Upper lobe of right lung (tissue), 1 donor: ENCODE measurements around the gene ADAMTSL4. TPM values are rescaled to one million over a fixed set of nuclear protein-coding genes. Genes with fewer than 3 reads are reported as not detected.

Source experiments
- ATAC-seq: fragments of 200-7000 bp; cut with Tn5 transposase; one replicate; pipeline ENCODE4 v1.9.1; 2020; ENCODE audit warnings: mild to moderate bottlenecking, moderate library complexity
- DNase-seq: peaks from one replicate; pipeline ENCODE4 v3.0.0-alpha.2; 2020
- H3K27ac ChIP-seq: fragments of 200-600 bp; one replicate; pipeline ENCODE4 v1.8.0; 2022
- H3K27me3 ChIP-seq: fragments of 200-600 bp; one replicate; pipeline ENCODE4 v1.8.0; 2022; ENCODE audit warnings: mild to moderate bottlenecking
- H3K36me3 ChIP-seq: fragments of 200-600 bp; one replicate; pipeline ENCODE4 v1.8.0; 2022
- H3K4me1 ChIP-seq: fragments of 200-600 bp; one replicate; pipeline ENCODE4 v1.8.0; 2022
- H3K4me3 ChIP-seq: fragments of 200-600 bp; one replicate; pipeline ENCODE4 v1.8.0; 2022; ENCODE audit warnings: mild to moderate bottlenecking
- H3K9me3 ChIP-seq: fragments of 200-600 bp; one replicate; pipeline ENCODE4 v1.8.0; 2022
- intact Hi-C: fragments of 100-400 bp; cut with DNase I; formaldehyde crosslinking; loops from one replicate; pipeline ENCODE4 v1.11.0; 2022
- total RNA-seq: library from RNA; stranded (reverse); fragmentation: NEBNext Ultra II Directional; extraction: Animal tissue kit (Norgen Biotek cat#: 25700); gene quantifications from one replicate; pipeline ENCODE4 v1.2.1, GENCODE V29; 2021
- TF ChIP-seq, protein P1 (sequence below): fragments of 200-600 bp; IDR thresholded peaks from one replicate; pipeline ENCODE4 v1.8.0; 2022; ENCODE audit warnings: antibody characterized with exemption
- donor health status: DM: no; HTN: yes; CAD: no; lungs with severe emphysema.

ADAMTSL4 gene
- total RNA-seq, 1 donor from 2014 or later = 99.2 TPM

DNA sequence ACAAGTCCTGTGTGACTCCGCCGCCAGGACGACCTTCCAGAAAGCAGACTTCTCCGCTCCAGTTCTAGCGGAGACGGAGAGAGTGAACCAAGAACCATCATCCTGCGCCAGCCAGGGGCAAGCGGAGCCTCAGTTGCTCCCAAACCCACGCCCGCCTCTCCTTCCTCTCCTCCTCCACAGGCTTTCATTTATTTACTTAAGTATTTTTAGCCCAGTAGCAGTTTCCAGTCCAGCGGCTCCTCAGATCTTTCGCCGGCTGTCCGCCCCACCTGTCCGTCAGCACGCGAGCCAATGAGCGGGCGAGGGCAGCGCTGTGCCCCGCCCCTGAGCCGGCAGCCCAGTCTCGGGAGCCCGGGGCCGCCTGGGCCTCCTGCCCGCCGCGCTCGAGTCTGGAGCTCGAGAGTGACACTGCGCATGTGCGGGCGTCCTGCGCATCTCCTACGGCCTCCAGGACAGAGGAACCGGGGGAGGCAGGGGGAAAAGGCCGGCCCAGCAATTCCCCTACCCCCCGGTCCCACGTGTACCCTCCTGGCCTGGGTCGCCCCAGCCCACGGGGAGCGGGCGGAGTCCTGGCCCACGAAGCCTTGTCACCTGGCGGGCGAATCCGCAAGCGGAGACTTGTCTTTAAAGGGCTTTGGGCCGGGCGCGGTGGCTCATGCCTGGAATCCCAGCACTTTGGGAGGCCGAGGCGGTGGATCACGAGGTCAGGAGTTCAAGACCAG lies 33.7 kb upstream of the ADAMTSL4 start, which contains the start of gene FALEC:
Gene FALEC (plus strand): TSS at position 425 of the 722 bp plus-strand sequence.
- H3K27ac ChIP-seq = peak within 1 kb of the TSS; percentile 88
- no peaks in the 10 kb centered on the region for H3K36me3 ChIP-seq
- intact Hi-C loops = no loop called here
- peak; percentile 99 for ATAC-seq
- peak; percentile 99 for DNase-seq
- peak within 1 kb of the TSS; percentile 68 for H3K4me3 ChIP-seq
- peaks cover 8% of the 10 kb centered on the region for H3K4me1 ChIP-seq
- TF ChIP-seq, protein P1, sequence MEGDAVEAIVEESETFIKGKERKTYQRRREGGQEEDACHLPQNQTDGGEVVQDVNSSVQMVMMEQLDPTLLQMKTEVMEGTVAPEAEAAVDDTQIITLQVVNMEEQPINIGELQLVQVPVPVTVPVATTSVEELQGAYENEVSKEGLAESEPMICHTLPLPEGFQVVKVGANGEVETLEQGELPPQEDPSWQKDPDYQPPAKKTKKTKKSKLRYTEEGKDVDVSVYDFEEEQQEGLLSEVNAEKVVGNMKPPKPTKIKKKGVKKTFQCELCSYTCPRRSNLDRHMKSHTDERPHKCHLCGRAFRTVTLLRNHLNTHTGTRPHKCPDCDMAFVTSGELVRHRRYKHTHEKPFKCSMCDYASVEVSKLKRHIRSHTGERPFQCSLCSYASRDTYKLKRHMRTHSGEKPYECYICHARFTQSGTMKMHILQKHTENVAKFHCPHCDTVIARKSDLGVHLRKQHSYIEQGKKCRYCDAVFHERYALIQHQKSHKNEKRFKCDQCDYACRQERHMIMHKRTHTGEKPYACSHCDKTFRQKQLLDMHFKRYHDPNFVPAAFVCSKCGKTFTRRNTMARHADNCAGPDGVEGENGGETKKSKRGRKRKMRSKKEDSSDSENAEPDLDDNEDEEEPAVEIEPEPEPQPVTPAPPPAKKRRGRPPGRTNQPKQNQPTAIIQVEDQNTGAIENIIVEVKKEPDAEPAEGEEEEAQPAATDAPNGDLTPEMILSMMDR = no peak
- no peaks in the 10 kb centered on the region for H3K9me3 ChIP-seq
- H3K27me3 ChIP-seq = no peaks in the 10 kb centered on the region

DNA sequence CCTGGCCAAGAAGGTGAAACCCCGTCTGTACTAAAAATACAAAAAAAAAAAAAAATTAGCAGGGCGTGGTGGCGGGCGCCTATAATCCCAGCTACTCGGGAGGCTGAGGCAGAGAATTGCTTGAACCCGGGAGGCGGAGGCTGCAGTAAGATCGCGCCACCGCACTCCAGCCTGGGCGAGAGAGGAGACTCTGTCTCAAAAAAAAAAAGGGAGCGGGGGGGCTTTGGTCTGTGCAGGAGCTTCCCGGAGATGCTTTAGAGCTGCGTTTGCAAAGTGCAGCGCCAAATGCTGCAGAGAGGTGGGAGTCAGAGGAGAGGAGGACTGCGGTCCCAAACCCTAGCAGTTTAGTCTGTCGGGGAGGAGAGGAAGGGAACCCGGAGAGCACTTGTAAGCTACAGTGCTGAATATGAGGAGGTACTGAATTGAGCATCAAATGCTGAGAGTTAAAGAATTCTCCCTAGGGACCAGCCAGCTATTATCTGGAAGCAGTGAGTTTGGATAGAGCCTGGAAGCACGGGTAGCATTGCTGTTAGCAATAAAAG lies 33.1 kb upstream of the ADAMTSL4 start:
- peak overlapping the region; percentile 88 for H3K27ac ChIP-seq
- ATAC-seq = no peak

DNA sequence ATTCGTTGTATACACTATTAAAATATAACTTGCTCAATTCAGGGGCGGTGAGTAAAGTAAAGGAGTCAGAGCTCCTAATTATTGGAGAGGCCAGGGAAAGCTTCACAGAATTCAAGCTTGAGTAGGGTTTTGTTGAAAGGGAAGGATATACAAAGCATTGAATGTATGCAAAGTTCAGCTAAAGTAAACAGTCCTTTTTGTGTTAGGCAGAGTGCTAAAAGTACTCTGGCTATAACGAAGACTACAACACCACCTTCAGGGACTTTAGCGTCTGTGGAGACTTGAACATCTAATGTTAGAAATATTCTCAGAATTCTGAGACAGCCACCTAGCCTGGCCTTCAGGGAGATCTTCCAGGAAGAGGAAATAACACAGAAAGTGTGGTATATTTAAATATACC lies 32.6 kb upstream of the ADAMTSL4 start:
- Histone ChIP-seq H3K4me1 (peaks cover 8% of the 10 kb centered on the region), H3K36me3 (no peaks in the 10 kb centered on the region), H3K4me3 (peak overlapping the region; percentile 68), H3K9me3 (no peaks in the 10 kb centered on the region), H3K27ac (no peak overlapping the region), H3K27me3 (no peaks in the 10 kb centered on the region)
- intact Hi-C loops = no loop called here
- TF ChIP-seq, protein P1 = no peak
- no peak for ATAC-seq
- no peak for DNase-seq

More for the DNA sequence above, 33.1 kb upstream of the ADAMTSL4 start:
- TF ChIP-seq, protein P1 = no peak
- Histone ChIP-seq H3K4me1 (peaks cover 8% of the 10 kb centered on the region), H3K27me3 (no peaks in the 10 kb centered on the region), H3K36me3 (no peaks in the 10 kb centered on the region), H3K9me3 (no peaks in the 10 kb centered on the region), H3K4me3 (peak overlapping the region; percentile 68)
- intact Hi-C loops = no loop called here
- DNase-seq = no peak

GRCh38 chr1:150521196-150521968 lies 27.8 kb upstream of the ADAMTSL4 start:
- no peak overlapping the region for H3K27ac ChIP-seq
- intact Hi-C loops = no loop called here
- no peak for ATAC-seq
- H3K27me3 ChIP-seq = no peaks in the 10 kb centered on the region
- no peaks in the 10 kb centered on the region for H3K9me3 ChIP-seq
- no peak overlapping the region for H3K4me3 ChIP-seq
- no peaks in the 10 kb centered on the region for H3K36me3 ChIP-seq
- DNase-seq = no peak
- TF ChIP-seq, protein P1 = no peak
- H3K4me1 ChIP-seq = peaks cover 3% of the 10 kb centered on the region

DNA sequence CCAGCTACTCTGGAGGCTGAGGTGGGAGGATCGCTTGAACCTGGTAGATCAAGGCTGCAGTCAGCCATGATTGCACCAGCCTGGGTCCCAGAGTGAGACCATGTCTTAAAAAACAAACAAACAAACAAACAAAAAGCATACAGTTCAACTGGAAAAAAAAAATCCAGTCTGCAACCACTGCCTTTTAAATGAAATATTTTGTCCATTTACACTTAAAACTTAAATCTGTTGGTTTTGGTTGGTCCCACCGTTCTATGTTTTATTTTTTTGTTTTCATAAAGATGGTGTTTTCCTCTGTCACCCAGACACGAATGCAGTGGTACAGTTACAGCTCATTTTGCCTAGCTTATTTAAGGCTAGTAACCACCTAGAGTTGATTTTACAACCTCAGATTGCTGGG lies 23.9 kb upstream of the ADAMTSL4 start:
- no peaks in the 10 kb centered on the region for H3K36me3 ChIP-seq
- no peaks in the 10 kb centered on the region for H3K9me3 ChIP-seq
- no peaks in the 10 kb centered on the region for H3K4me1 ChIP-seq
- DNase-seq = no peak
- TF ChIP-seq, protein P1 = no peak
- H3K27me3 ChIP-seq = no peaks in the 10 kb centered on the region
- no peak overlapping the region for H3K27ac ChIP-seq
- H3K4me3 ChIP-seq = no peak overlapping the region
- intact Hi-C loops = no loop called here
- no peak for ATAC-seq
